ENCODE results near the gene RTL1. TPM values are rescaled to one million over a fixed set of nuclear protein-coding genes. Genes with fewer than 3 reads are reported as not detected.

The RTL1 gene
- polyA plus RNA-seq, 1 of the 3 experiments (the other 2 are of a cell fraction) = 0.07 TPM

DNA sequence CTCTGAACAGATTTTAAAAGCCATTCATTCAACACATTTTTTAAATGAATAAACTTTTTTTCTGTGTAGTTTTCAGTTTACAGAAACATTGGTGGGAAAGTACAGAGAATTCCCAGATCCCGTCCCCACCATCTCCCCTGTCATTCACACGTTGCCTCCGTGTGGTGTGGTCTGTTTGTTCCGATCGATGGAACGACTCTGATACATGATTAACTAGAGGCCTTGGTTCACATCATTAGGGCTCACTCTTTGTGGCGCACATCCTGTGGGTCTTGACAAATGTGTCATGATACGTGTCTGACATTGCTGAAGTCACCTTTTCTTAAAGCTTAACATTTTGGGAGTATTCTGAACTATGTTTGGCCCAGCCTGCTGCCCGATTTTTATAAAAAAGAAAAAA is 59.1 kb downstream of the RTL1 start:
- H3K4me2 ChIP-seq = no peak overlapping the region
- no peaks in the 10 kb centered on the region for H3K36me3 ChIP-seq (replicated peaks in 1 of 2; ENCODE audit: control insufficient read depth in 1 of 2, insufficient read depth in 2 of 2, low read length in 1 of 2)
- H3K9me3 ChIP-seq = no peaks in the 10 kb centered on the region
- WGBS (ENCODE audit: low lambda C conversion rate) = 77% methylated on average over 9 of the region's 9 CpGs
- H3K79me2 ChIP-seq (ENCODE audit: insufficient read depth) = no peaks in the 10 kb centered on the region
- no peaks in the 10 kb centered on the region for H4K20me1 ChIP-seq (ENCODE audit: insufficient read depth)
- H2AFZ ChIP-seq (ENCODE audit: low read depth) = no peak overlapping the region
- TF ChIP-seq TEAD4 (IDR thresholded peaks at IDR 0.05; ENCODE audit: borderline replicate concordance, insufficient read depth) (no peak), EZH2phosphoT487 (IDR thresholded peaks at IDR 0.05; ENCODE audit: borderline replicate concordance, low read depth) (no peak), NRF1 (IDR thresholded peaks at IDR 0.05; ENCODE audit: low read depth, low read length) (no peak), ELF1 (IDR thresholded peaks at IDR 0.05) (no peak), GABPA (IDR thresholded peaks at IDR 0.05; ENCODE audit: low read depth) (no peak), NFIC (IDR thresholded peaks at IDR 0.05; ENCODE audit: borderline replicate concordance) (no peak), YY1 (IDR thresholded peaks at IDR 0.05; ENCODE audit: low read depth) (no peak), GATA2 (CRISPR knock-in tag; IDR thresholded peaks at IDR 0.05) (no peak)
- TF ChIP-seq, protein P1, sequence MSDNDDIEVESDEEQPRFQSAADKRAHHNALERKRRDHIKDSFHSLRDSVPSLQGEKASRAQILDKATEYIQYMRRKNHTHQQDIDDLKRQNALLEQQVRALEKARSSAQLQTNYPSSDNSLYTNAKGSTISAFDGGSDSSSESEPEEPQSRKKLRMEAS (IDR thresholded peaks at IDR 0.05; ENCODE audit: low read depth) = no peak
- no peaks in the 10 kb centered on the region for H3F3A ChIP-seq (replicated peaks; ENCODE audit: insufficient read depth)
- no peak overlapping the region for H3K4me3 ChIP-seq (ENCODE audit: low read depth in 2 of 2, low read length in 1 of 2)
- H3K27ac ChIP-seq (ENCODE audit: low read depth in 2 of 2, low read length in 1 of 2) = no peak overlapping the region
- H3K9me2 ChIP-seq = no peaks in the 10 kb centered on the region
- POLR2A ChIA-PET = no interaction called here
- H3K4me1 ChIP-seq (ENCODE audit: control insufficient read depth in 1 of 2, insufficient read depth in 2 of 2, low read depth in 1 of 2, low read length in 1 of 2) = peaks cover 0 to 31% of the 10 kb centered on the region in 2 experiments; a peak in 1 of 4 replicates
- no peak overlapping the region for H3K9ac ChIP-seq
- no peak for DNase-seq
- H3K27me3 ChIP-seq (ENCODE audit: insufficient read depth) = no peaks in the 10 kb centered on the region
- CTCF ChIA-PET = interaction anchor here (1.6 kb wide), 1 partner anchor 10 kb away, joined by 4 read pairs; no protein-coding TSS in a partner anchor

DNA sequence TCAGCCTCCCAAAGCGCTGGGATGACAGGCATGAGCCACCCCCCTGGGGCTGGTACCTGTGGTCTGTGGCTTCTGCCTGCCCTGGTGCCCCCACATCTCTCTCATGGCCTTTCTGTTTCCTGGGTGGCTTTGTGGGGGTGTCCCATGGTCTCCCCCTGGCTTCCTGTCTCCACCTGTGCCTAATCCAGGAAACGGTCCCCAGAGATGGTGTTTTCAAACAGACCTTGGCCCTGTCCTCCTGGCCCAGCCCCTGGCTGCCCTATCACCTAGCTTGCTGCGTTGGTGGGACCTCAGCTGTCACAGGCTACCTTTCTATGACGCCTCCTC is 59.5 kb downstream of the RTL1 start:
- Histone ChIP-seq H3F3A (replicated peaks; ENCODE audit: insufficient read depth) (no peaks in the 10 kb centered on the region), H3K27ac (ENCODE audit: low read depth in 2 of 2, low read length in 1 of 2) (no peak overlapping the region), H3K9ac (no peak overlapping the region), H3K9me3 (no peaks in the 10 kb centered on the region), H3K36me3 (replicated peaks in 1 of 2; ENCODE audit: control insufficient read depth in 1 of 2, insufficient read depth in 2 of 2, low read length in 1 of 2) (no peaks in the 10 kb centered on the region), H3K4me3 (ENCODE audit: low read depth in 2 of 2, low read length in 1 of 2) (no peak overlapping the region), H4K20me1 (ENCODE audit: insufficient read depth) (no peaks in the 10 kb centered on the region), H2AFZ (ENCODE audit: low read depth) (no peak overlapping the region), H3K27me3 (ENCODE audit: insufficient read depth) (no peaks in the 10 kb centered on the region), H3K4me2 (no peak overlapping the region), H3K4me1 (ENCODE audit: control insufficient read depth in 1 of 2, insufficient read depth in 2 of 2, low read depth in 1 of 2, low read length in 1 of 2) (peaks cover 0 to 35% of the 10 kb centered on the region in 2 experiments; a peak in 1 of 4 replicates), H3K79me2 (ENCODE audit: insufficient read depth) (no peaks in the 10 kb centered on the region), H3K9me2 (no peaks in the 10 kb centered on the region)
- DNase-seq = no peak
- ChIA-PET POLR2A (no interaction called here), CTCF (interaction anchor here (1.6 kb wide), 1 partner anchor 11 kb away, joined by 4 read pairs; no protein-coding TSS in a partner anchor)
- TF ChIP-seq TCF12 (IDR thresholded peaks at IDR 0.05) = no peak
- TF ChIP-seq, protein P1 (IDR thresholded peaks at IDR 0.05; ENCODE audit: low read depth) = no peak
- TF ChIP-seq ELF1 (IDR thresholded peaks at IDR 0.05) = no peak
- TF ChIP-seq RCOR1 (IDR thresholded peaks at IDR 0.05; ENCODE audit: low read length) = no peak
- TF ChIP-seq, protein P2, sequence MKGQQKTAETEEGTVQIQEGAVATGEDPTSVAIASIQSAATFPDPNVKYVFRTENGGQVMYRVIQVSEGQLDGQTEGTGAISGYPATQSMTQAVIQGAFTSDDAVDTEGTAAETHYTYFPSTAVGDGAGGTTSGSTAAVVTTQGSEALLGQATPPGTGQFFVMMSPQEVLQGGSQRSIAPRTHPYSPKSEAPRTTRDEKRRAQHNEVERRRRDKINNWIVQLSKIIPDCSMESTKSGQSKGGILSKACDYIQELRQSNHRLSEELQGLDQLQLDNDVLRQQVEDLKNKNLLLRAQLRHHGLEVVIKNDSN (IDR thresholded peaks at IDR 0.05; ENCODE audit: borderline replicate concordance, low read depth) = no peak
- TF ChIP-seq MXI1 (IDR thresholded peaks at IDR 0.05; ENCODE audit: low read depth, low read length) = no peak
- TF ChIP-seq FOXJ3 (CRISPR knock-in tag; IDR thresholded peaks at IDR 0.05) = no peak
- TF ChIP-seq SMC3 (IDR thresholded peaks at IDR 0.05; ENCODE audit: low read depth, low read length) = no peak
- TF ChIP-seq RFX5 (IDR thresholded peaks at IDR 0.05; ENCODE audit: low read length) = no peak
- WGBS (ENCODE audit: low lambda C conversion rate) = 57% methylated on average over 2 of the region's 4 CpGs
